HG03196 (cell line): Measurements from ENCODE around the gene CDH12.

ENCODE experiments used
- ATAC-seq: cut with Tn5 transposase; IDR thresholded peaks from one replicate; pipeline ENCODE4 v1.9.1; 2021; ENCODE audit not compliant: unreplicated experiment

CDH12 gene

DNA sequence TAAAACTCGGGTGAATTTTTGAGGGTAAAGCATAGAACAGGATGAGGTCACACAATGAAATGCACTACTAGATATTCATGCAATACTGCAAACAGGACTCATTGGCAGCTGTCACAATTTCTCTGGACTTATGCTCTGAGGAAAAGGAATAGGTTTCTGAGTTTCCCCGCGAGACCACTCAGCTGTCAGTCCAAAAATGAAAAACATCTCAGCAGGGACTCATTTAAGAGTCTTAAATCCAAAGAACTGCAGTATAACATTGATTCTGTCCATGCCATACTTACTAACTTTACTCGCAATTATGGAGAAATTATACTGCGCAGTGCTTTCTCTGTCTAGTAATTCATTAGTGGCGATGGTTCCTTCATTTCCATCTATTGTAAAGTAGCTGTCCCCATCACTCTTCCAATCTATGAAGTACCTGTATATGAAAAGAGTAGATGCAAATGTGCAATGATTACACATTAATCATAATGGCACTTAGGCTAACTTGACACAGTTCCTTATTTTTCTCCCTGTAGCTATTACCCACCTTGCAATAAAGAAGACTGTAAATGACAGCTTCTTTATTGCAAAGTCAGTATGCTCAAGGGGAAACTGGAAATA lies 1070.0 kb downstream of the CDH12 start:
- no peak for ATAC-seq

DNA sequence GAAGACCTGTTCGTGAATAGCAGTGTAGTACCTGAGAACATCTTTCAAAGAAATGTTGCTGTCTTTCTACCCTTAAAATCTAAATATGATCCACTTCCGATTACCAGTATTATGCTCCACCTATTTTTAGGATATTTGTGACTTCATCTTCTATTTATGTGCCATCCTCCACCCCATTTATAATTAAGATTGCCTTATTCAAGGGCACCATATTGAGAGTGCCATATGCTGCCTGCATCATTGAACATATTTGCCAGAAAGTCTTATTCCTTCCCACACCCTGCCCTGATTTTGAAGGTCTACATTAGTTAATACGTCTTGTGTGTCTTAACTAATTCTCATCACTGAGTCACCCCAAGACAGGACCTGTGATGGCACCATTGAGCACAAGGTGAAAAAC lies 1076.7 kb downstream of the CDH12 start:
- ATAC-seq: no peak

DNA sequence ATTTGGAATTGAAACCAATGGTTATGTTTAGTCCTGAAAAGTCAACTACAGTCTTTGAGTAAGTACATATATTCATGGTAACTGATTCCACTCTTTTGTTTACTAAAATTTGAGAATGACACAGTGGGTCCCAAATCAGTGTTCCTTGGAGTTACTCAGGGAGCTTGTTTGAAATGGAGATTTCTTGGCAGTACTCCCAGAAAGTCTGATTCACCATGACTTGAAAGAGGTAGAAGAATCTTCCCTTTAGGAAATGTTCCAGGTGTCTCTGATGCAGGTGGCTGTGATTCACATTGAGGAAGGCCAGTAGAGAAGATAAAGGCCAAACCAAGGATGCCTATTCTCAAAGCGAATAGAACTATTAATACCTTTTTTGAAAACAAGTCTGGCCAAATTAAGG lies 1078.3 kb downstream of the CDH12 start:
- no peak for ATAC-seq

DNA sequence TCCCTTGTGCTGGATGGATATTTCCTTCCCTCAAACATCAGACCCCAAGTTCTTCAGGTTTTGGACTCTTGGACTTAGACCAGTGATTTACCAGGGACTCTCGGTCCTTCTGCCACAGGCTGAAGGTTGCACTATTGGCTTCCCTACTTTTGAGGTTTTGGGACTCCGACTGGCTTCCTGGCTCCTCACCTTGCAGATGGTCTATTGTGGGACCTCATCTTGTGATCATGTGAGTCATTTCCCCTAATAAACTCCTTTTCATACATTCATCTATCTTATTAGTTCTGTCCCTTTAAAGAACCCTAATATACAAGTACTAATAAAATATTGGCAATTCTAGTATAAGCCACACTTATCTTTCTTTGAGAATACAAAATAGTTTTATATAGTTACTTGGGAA lies 1078.9 kb downstream of the CDH12 start:
- no peak for ATAC-seq

DNA sequence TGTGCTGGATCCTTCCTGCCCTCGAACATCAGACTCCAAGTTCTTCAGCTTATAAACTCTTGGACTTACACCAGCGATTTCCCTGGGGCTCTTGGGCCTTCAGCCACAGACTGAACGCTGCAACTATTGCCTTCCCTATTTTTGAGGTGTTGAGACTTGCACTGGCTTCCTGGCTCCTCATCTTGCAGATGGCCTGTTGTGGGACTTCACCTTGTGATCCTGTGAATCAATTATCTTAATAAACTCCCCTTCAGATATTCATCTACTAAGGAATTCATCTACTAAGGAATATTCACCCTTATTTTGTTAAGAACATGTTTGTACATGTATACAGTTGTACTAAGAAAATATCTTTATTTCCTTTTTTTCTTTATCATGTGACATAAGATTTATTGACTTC lies 1079.7 kb downstream of the CDH12 start:
- ATAC-seq: no peak

DNA sequence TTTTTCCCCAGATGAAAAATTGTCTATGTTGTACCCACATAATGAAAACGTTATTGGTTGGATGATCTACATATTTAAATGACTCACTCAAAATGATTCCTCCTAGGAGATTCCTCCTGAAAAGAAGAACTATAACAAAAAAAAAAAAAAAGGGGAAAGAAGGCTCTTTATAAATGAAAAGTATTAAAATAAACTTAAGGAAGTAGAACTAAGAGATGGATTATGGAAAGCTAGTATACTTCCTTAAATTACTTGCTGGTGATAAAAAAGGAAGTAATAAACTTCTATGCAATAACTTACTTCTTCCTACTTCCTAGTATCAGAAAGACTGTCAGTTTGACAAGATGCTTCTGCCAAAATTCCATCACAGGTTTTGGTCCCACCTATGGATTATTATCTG lies 1087.7 kb downstream of the CDH12 start:
- no peak for ATAC-seq

DNA sequence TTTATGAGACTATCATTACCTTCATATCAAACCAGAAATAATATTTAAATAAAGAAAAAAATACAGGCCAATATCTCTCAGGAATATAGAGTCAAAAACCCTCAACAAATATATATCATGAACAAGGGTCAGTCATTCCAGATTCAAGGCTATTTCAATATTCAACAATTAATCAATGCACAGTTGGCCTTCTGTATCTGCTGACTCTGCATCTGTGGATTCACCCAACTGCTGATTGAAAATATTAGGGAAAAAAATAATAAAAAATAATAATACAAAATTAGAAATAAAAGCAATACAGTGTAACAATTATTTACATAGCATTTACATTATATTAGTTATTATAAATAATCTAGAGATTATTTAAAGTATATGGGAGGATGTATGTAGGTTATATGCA lies 1114.0 kb downstream of the CDH12 start:
- no peak for ATAC-seq

DNA sequence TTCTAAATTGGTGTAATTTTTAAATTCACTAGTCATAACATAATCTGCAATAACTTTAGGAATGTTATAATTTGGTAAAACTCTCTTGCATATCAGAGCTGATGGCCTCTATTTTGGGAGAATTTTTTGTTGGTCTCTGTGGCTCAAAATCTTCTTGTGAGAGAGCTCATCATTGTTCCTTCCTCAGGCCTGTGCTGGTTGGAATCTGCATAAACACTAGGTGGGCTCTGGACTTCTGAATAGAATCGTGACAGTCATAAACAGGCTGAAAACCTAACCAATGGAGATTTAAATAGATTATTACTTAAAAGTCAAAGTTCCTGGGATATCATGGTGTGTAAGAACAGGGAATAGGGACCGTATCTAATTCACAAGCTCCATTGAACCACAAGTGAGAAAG lies 1129.6 kb downstream of the CDH12 start:
- ATAC-seq: no peak

DNA sequence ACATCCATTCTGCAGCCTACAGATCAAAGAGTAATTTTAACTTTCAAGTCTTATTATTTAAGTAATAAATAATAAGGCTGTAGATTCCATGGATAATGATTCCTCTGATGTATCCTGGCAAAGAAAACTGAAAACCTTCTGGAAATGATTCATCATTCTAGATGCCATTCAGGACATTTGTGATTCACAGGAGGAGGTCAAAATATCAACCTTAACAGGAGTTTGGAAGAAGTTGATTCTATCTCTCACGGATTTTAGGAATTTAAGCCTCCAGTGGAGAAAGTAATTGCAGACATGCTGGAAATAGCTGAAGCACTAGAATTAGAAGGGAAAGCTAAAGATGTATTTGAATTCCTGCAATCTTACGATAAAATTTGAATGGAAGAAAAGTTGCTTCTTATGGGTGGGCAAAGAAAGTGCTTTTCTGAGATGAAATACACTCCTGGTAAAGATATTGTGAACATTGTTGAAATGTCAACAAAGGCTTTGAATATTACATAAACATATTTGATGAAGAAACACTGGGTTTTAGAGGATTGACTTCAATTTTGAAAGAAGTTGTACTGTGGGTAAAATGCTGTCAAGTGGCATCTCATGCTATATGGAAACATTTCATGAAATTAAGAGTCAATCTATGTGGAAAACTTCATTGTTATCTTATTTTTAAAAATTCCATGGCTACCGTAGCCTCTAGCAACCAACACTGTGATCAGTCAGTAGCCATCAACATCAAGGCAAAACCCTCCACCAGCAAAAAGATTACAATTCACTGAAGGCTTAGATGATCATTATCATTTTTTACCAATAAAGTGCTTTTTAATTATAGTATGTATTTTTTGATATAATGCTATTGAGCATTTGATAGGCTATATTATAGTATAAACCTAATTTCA lies 1141.0 kb downstream of the CDH12 start:
- ATAC-seq: no peak

DNA sequence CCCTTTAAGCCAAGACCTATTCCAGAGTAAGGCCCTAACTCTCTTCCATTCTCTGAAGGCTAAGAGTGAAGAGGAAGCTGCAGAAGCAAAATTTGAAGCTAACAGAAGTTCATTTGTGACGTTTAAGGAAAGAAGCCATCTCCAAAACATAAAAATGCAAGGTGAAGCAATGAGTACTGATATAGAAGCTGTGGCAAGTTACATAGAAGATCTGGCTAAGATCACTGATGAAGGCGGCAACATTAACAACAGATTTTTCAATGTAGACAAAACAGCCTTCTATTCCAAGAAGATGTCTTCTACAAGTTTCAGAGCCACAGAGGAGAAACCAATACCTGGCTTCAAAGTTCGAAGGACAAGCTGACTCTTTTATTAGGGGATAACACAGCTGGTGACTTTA lies 1143.4 kb downstream of the CDH12 start:
- no peak for ATAC-seq

DNA sequence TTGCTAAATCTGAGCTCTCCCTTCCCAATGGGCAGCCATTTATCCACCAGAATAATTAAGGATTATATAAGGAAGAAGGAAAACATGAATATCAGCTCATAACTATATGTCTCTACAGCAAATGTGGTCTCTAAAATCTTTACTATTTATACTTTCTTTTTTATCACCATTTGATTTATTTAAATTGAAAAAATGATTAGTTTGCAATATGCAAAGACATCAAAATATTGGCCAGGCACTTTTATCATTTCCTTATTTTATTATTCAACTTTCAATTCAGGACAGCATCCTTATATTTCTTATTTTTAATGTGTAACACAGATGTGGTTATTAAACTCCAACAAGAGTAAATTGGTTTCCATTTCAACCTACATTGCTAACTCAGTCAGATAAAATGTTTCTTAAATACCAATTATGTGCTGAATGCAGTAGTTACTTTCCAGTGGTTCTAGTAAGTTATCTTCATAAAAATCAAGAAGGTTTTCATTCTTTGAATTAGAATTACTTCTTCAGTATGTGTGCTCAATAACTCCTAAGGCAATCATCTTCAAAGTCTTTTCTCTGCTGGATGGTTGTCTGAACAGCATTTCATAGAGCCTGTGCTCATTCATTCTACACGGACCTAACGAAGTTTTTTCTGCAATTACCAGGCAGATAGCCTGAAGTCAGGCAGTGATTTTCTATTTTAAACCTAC lies 1148.0 kb downstream of the CDH12 start:
- no peak for ATAC-seq

DNA sequence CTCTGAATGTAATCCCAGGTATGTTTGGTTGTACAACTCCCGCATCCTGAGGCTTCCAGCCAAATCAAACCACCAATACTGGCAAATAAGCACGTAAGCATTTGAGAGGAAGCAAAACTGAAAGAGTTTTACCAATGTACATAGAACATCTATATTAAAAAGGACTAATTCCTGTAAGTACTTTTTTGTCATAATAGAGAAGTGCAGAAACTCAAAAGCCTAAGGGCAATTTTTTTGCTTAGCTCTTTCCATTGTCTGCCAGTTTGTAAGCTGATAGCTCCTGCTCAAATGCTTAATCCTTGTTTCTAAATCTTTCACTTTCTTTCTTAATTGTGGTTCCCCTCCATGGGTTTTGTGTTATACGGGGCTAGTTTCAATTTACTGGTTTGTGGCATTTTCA lies 1151.8 kb downstream of the CDH12 start:
- ATAC-seq: no peak
